ELF-1 (cell line): ENCODE results near the gene EXD3.

Experiments used
- DNase-seq: peaks from one replicate; pipeline ENCODE4 v3.0.0-alpha.2; 2016; ENCODE audit warnings: low read depth, low spot score

Gene EXD3

DNA sequence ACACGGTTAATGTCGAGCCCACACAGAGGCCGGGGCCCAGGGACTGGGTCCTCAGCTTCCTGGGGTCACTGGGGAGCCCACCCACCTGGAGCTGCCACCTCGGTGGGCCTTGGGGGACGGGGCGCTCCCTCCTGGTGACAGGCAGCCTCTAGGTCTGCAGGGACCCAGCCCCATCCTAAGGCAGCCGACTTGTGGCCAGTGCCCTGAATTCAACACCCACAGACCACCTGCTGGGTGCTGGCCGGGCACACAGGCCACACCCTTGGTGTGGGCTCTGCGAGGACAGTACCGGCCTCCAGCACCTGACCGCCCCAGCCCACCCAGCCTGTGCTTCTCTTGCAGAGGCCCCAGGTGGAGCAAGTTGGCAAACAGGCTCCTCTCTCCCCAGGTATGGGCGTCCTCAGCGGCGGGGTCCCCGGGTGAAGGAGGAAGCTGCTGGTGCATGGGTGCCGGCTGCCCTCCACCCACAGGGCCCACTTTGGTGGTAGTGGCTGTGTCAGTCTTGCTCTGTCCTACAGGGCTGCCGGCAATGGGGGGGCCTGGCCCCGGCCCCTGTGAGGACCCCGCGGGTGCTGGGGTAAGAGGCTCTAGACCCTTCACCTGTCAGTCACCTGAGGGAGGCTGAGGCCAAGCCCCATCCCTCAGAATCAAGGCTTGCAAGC, 9.9 kb upstream of the EXD3 start:
- no peak for DNase-seq

DNA sequence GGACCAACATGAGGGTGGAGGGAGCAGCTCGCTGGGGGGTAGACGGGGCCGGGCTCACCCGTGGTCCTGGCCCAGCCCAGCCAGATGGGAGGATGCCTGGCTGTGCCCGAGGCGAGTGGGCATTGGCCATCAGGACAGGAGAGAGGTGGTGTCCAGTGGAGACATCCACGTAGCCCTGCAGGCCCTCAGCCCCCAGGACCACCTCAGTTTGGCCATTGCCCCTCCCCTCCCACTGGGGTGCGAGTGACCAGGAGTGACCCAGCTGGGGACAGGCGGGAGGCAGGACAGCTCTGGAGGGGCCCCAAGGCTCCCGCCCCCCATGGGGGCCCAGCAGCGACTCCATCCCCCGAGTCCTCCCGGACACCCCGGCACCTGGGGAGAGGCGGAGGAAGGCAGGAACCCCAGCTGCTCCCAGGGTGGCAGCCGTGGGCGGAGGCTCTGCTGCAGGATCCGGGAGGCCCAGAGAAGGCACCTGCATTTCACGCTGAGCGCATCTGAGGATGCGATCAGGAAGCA, 8.5 kb upstream of the EXD3 start:
- DNase-seq = no peak

DNA sequence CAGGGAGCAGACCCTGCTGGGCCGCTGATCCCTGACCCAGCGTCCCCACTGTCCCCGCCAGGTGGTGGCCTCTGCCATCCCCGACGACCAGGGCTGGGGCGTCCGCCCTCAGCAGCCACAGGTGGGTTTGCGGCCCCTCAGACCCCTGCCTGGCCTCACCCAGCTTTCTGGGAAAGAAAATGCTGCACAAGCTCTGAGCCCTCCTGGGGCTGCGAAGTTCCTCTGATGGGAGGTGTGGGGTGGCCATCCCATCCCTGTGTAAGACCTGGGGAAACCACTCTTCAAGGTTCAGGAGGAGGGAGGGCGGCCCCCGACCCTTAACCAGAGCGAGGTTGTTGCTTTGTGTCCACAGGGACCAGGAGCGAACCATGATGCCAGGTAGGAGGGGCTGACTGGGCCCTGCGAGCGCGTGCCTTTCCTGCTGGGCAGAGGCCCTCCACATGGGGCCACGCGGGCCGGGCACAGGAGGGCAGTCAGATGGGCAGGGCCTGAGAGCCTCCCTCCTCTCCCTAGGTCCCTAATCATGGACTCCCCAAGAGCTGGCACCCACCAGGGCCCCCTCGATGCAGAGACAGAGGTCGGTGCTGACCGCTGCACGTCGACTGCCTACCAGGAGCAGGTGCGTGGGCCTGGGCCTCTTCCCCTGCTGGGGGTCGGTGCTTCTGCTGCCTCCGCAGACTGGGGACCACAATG, 7.9 kb upstream of the EXD3 start:
- DNase-seq = no peak

DNA sequence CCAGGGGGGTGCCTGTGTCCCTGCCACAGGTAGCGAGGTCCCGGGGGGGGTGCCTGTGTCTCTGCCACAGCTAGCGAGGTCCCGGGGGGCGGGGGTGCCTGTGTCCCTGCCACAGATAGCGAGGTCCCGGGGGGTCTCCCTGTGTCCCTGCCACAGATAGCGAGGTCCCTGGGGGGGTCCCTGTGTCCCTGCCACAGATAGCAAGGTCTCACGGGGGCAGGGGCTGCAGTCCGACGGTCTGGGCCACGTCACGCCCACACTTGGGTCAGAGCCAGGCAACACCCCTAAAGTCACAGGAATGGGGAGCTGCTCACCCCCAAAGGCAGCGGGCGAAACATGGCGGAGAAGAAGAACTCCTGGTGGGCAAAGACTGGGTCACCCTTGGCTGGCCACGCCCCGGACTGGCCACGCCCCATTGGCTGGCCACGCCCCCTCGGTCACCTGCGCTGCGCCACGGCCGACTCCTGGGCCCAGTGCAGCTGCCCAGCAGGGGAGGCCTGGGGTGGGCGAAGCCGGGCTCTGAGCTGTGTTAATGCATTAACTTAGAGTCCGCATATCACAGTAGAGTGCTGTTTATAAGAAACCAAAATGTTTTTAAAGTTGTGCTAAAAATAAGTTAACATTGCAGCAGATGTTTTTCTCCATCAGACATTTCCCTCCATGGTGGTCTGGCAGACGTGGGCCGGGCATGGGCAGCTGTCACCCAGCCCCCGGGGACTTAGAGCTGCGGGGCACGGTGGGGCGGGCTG, 7.2 kb upstream of the EXD3 start:
- DNase-seq = peak; percentile 69

DNA sequence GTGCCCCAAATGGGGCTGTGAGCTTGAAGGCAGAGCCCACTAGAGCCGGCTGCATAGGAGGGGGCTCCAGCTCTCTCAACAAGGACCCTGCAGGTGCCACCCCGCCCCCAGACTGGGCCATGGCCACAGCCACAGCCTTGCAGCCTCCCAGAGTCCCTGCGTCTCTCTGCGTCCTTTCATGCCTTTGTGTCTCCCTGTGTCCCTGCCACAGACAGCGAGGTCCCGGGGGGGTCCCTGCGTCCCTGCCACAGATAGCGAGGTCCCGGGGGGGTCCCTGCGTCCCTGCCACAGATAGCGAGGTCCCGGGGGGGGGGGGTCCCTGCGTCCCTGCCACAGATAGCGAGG, 6.6 kb upstream of the EXD3 start:
- DNase-seq = no peak

DNA sequence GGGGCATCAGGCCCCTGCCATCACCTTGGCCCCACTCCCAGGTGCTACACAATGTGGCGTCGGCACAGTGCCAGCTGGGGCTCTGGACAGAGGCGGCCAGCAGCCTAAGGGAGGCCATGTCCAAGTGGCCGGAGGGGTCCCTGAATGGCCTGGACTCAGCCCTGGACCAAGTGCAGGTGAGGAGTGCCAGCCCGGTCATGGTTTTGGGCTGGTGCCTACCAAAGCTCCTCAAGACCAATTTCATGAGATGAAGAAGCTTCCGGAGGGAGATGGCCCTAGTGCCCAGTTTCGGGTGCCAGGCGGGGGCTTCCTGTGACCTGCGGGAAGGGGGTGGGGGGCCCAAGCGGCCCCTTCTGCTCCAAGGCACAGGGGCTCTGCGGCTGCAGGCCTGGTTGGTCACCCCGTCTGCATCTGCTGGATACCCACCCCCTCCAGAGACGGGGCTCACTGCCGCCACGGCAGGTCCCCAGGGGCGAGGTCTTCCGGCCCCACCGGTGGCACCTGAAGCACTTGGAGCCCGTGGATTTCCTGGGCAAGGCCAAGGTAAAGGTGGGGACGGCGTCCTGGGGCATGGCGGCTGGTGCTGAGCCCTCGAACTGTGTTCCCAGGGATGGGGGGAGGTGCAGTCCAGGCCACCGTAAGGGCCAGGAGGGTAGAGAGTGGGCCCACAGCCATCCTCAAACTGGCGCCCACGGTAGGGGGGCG, 6.0 kb upstream of the EXD3 start:
- no peak for DNase-seq

DNA sequence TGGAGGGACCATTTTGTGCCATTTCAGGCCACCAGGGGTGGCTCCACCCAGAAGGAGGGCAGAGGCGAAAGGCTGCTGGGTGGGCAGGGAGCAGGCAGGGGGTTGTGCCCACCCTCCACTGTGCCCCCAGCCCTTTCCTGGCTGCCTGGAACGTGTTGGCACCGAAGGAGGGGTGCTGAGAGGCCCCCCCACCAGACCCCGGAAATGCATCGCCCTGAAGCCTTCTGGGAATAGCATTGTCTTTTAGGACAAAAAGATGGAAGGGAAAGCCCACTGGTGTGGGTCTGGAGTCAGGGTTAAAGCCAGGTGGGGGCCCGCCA, 5.3 kb upstream of the EXD3 start:
- DNase-seq = no peak

DNA sequence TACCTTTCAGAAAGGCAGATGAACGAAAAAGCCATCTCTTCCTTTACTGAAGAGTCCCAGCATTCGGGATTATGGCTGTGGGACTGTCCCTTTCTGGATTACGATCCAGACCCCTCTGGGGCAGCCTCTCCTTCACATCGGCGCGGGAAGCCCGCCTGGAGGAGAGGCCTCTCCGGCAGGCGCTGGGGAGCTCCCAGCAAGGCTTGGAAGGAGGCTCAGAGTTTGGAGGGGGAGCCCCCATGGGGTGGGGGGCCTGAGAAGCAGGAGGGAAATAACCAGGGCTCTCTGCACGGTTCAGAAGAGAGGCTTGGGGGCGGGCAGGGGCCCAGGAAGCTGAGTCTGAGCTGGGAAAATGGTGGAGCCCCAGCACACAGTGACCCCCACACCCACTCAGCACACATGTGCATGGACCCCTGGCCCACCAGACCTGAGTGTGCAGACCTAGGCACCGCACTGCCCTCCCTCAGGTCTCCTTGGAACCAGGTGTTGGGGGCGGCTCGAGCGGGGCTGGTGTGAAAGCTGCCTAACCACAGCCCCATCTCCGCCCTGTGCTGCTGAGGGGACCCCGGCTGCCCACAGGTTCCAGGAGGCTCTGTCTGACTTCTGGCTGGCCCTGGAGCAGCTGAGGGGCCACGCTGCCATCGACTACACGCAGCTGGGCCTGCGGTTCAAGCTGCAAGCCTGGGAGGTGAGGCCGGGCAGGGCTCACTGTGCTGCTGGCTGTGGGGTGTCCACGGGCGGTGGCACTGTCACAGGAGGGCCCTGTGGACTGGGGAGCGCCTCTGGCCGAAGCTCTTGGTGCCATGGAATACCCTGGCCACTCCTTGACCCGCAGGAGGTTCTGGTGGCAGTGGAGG, 4.7 kb upstream of the EXD3 start:
- no peak for DNase-seq

DNA sequence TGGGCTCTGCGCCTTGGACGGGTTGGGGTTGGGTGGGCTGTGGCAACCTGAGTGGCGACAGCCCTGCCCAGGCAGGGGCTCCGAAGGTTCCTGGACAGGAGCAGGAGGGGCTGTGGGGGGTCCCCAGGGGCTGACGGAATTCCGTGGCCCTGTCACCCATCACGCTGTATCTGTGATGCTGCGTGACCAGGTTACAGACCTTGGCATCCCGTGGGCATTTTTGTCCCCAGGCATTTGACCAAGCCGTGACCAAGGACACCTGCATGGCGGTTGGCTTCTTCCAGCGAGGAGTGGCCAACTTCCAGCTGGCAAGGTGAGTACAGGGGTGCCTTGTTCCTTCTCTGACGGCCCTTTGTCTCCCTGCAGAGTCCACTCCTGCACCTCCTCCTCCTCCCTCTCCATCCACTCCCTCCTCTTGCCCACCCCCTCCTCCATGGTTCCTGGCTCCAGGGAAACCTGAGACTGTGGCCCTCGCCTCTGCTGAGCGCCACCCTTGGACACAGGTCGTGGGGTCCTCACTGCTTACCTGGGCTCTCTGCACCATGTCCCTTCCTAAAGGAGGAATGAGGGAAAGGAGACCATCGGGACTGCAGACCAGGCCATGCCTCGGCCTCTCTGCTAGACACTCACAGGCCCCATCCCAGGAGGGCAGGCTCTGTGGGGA, 3.2 kb upstream of the EXD3 start:
- no peak for DNase-seq

DNA sequence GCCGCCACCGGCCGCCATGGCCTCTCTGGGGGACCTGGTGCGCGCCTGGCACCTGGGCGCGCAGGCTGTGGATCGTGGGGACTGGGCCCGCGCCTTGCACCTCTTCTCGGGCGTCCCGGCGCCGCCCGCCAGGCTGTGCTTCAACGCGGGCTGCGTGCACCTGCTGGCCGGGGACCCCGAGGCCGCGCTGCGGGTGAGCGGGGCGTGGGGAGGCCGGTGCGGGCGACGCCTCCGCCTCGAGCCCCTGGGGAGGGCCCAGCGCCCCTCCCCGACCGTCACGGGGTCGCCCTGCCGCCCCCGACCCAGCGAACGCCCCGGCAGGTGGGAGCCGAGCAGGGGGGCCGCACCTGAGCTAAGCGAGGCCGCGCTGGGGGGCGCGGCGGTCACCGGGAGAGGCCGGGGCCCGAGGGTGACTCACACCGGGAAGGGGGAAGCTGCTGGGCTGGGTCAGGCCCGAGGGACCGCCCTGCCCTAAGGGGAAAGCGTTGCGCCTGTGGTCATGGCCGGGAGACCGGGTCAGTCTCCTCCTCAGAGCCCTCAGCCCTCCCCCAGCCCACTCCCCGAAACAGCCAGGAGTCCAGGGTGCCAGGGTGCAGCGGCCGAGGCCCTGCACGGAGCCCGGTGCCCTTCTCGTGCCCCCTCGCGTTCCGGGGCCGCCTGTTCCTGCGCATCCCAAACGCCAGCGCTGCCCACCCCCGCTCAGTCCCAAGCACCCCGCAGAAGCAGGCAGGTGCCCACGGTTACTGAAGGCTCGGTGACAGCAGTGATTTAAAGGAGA, 741 bp upstream of the EXD3 start:
- DNase-seq = peak; percentile 44

DNA sequence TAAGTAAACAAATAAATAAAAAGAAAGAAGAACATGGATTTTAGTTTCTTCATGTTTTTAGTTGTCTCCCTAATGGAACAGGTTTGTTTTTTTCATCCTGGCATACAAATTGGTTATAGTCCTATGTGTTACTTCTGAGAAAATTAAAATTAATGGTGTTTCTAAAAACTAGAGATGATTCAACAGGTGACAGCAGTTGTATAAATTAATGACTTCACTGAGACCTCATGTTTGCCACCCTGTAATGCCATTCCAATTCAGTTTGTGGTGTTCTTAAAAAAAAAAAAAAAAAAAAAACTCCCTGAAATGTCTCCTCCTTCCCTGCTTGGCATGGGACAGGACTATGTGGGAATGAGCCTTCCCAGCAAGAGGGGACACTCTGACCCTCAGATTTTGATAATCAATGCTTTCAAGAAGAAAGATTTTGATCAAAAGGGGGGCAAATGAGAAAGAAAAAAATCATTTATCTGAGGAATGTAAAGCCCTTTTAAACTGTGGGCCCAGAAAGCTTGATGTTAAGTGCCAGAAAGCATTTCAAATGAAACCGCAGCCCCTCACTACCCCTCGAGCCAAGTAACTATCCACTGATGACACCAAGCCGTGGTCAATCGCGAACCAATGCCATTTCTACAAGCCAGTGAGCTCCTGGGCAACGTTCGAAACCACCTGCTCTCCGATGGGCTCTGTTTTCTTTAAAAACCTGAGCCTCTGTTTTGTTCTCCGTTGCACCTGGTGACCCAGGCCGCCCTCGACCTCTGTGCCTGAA, 941 bp downstream of the EXD3 start:
- no peak for DNase-seq

DNA sequence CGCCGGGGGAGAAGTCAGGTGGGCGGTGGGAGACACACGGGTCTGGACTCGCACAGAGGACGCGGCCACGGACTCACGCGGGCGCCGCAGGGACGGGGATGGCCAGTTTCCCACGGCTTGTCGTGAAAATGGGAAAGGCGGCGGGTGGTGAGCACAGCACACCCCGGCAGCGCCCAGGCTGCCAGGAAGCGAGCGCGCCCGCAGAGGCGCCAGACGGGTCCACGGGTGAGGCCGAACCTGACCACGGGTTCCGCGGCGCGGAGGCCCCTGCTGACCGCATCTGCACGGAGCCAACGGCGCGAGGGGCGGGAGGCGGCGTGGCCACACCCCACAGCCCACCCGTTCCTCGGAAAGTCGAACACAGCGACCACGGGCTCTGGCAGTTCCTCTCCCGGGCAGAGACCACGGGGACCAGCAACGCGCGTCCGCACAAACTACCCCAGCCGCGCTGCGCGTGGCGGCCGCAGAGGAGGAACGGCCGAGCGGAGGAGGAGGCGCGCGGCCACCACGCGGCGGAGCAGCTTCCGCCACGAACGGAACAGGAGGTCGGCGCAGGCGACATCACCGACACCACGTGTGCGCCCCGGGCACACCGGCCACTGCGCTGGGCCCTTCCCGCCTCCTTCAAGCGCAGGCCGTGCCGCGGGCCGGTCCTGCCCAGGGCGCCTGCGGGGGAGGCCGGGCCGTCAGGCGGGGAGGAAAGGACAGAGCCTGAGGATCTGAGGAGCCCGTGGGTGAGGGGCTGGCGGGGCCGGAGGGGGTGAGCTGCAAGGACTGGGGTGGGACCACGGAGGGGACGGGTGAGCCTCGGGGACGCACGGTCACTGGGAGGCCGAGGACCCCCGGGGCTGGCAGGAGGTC, 5.6 kb downstream of the EXD3 start:
- peak; percentile 39 for DNase-seq

DNA sequence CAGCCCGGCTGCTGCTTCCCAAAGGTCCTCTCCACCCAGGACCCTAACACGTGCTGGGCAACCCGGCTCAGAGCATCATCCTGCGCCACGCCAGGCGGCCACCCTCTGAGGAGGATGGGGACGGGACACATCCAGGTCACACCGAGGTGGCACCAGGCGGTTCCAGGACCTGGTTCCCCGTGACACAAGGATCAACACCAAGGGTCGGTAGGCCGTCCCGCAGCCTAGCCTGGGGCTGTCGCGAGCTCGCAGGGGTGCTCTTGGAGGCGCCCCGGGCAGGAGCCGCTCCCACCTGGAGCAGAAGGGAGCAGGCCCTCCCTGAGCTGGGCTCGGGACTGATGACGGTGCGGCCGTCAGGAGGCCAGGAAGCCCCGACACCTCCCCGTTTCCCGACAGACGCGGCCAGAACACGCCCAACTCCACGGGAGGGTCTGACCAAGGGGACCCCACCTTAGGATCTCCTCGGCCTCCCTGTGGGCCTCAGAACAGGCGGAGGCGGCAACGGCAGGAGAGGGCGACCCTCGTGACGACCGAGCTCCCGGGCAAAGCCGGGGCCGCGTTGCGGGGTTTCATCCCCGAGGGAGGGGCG, 6.3 kb downstream of the EXD3 start:
- DNase-seq = no peak

DNA sequence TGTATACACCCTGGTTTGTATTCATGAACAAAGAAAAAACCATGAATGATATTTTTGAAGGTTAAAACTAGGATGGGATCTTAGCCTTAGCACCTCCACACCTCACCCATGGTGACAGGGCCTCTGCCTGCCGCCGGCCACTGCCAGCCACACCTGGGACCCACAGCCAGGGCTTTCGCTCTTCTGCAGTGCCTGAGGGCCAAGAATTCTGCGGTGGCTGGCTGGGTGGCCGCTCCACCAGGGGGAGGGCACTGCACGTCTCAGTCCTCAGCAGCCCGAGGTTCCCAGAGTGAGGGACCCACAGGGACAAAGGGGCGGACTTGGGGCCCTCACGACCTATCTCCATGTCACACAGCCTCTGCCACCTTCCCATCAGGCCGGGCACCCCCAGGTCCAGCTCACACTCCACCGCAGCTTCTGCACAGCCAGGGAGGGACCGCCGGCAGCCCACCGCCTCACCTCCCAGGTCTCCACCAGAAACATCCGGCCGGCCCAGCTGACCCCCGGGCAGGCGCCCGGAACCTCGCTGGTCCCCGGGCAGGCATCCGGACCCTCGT, 6.9 kb downstream of the EXD3 start:
- DNase-seq = no peak

DNA sequence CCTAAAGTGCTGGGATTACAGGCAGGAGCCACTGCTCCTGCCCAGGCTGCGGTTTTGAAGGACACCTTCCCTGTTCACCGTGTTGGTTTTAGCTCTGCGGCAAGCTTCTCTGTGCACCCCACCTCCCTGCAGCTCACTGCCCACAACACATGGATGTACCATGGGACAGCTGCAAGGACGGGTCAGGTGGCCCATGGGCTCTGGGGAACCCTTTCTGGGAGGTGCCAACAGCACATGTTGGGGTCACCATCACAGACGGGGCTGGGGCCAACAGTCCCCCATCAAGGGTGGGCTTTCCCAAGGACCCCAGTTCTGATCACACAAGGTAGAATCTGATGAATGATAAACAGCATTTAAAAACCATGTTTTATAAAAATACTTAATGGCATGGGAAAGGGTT, 7.5 kb downstream of the EXD3 start:
- DNase-seq = no peak

DNA sequence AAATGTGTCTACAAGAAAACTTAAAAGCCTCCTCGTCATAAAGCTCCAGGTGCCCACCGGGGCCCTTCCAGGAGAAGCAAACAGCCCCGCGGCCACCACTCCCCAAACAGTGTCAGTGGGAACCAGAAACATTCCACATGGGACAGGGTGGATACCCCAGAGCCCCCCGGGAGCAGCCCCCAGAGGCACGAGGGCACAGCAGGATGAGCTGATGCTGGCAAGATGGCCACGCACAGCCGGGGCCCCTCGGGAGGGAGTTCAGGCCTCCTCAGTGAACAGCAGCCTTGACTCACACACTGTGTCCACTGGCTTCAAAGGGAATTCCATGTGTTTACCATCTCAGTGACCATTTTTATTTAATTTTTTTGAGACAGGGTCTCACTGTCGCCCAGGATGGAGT, 10.5 kb downstream of the EXD3 start:
- no peak for DNase-seq

DNA sequence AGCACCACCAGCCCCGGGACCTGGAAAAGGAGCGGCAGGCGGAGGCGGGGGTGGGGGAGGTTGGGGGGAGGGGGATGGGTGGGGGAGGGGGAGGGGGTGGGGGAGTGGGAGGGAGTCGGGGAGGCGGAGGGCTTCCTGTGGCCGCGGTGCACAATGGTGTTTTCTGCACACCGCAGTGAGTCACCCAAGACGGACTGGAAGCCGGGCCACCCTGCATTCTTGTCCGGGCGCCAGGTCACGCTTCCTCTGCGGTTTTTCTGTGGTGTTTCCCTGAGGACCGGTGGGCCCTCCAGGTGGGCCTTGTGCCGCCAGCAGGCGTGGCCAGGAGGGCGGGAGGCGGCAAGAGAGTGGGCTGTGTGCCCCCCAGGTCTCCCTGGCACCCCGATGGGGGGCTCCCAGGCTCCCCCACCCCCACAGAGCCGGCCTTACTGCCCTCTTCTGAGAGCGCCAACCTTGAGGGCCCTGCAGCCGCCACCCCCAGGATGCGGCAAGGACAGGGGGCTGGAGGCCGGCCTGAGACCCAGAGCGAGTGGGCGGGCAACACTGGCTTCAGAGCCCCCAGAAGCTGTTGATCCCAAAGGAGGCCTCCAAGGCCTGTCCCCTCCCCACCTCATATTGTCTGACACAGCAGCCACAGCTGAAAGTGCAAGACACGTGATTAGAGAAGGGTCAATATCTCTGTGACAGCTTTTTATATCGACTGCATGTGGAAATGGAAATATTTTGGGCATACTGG, 11.1 kb downstream of the EXD3 start:
- no peak for DNase-seq
